ENCODE data around the gene HIVEP2. TPM values are rescaled to one million over a fixed set of nuclear protein-coding genes. Genes with fewer than 3 reads are reported as not detected.

HIVEP2 gene
- total and polyA plus RNA-seq, 2 donors (not counting 3 experiments of a cell fraction or from before 2014, with no cell fraction given), result 1.3 to 4.7 TPM

DNA sequence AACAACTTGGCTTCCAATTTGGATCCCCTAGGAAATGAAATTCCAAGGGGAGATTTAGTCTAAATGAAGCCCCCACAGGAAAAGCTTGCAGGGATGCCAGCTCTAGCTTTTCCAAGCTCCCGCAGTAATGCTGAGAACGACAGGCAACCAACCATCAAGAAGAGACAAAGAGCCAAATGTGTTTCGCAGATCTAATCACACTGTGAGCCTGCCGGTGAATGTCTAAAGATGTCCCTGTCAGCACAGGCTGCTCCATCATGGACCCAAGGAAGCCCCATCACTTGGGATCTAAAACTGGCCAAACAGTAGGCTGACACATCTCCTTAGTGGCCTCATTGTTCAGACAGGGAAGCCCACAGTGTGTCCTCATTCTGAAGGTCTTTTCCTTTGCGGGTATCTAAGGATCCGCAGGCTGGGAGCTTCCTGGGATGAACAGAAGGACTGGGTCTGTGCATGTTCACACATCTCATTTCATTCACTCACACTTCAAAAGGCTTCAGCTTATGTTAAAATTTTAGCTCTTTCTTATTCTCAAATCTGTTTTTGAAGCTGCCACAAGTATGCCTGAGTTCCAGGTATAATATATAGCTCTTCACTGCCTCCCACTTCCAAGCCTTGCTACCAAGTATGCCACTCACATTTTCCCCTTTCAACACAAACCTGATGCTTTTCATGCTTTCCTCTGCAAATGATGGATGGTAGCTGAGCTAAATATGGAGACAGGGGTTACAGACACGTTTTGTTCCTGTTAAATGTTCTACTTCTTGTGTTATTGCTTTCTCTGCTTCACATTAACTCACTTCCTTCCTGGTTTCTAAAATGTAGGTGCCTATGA lies 229.8 kb downstream of the HIVEP2 start:
- Histone ChIP-seq H3K9ac (replicated peaks; ENCODE audit: extremely low read depth, insufficient read depth, low read length) (no peak overlapping the region), H4K20me1 (replicated peaks; ENCODE audit: control insufficient read depth, extremely low read depth, insufficient read depth, low read length) (no peaks in the 10 kb centered on the region), H3K27me3 (ENCODE audit: control insufficient read depth in 2 of 2, insufficient read depth in 2 of 2, low read length in 2 of 2) (peaks cover 4 to 6% of the 10 kb centered on the region in 2 experiments), H3K27ac (ENCODE audit: insufficient read depth, low read depth, low read length) (no peak overlapping the region), H3K4me1 (ENCODE audit: control insufficient read depth, extremely low read depth, insufficient read depth, low read length) (no peaks in the 10 kb centered on the region), H3K4me3 (replicated peaks in 1 of 3; ENCODE audit: insufficient read depth in 1 of 3, low read depth in 1 of 3, low read length in 3 of 3) (no peak overlapping the region), H3K9me3 (replicated peaks; ENCODE audit: control insufficient read depth, insufficient read depth, low read length) (no peaks in the 10 kb centered on the region), H3K9me1 (replicated peaks; ENCODE audit: control insufficient read depth, extremely low read depth, insufficient read depth, low read length) (no peaks in the 10 kb centered on the region), H3K79me2 (ENCODE audit: control insufficient read depth, insufficient read depth, low read length) (no peaks in the 10 kb centered on the region), H3K36me3 (ENCODE audit: control insufficient read depth in 2 of 2, extremely low read depth in 1 of 2, insufficient read depth in 2 of 2, low read length in 2 of 2) (no peaks in the 10 kb centered on the region), H2AFZ (ENCODE audit: low read depth, low read length) (no peak overlapping the region), H3K4me2 (ENCODE audit: insufficient read depth, low read length) (no peak overlapping the region)
- ChIA-PET CTCF (interaction anchor here (1.4 kb wide), 1 partner anchor 312 kb away, joined by 4 read pairs; no protein-coding TSS in a partner anchor), POLR2A (no interaction called here)
- TF ChIP-seq EZH2 (IDR thresholded peaks at IDR 0.05; ENCODE audit: borderline replicate concordance, low read depth, low read length, severe bottlenecking) (no peak), MYC (IDR thresholded peaks at IDR 0.05; ENCODE audit: low read depth, low read length) (no peak), GATA2 (IDR thresholded peaks at IDR 0.05; ENCODE audit: insufficient read depth, insufficient read length, low read depth, low read length) (no peak), POLR2A (IDR thresholded peaks at IDR 0.05; ENCODE audit: low read depth, low read length) (no peak), POLR2AphosphoS5 (IDR thresholded peaks at IDR 0.05; ENCODE audit: insufficient read depth, low read depth, low read length) (no peak), FOS (IDR thresholded peaks at IDR 0.05; ENCODE audit: borderline replicate concordance, insufficient read depth, low read length) (no peak), JUN (IDR thresholded peaks at IDR 0.05; ENCODE audit: borderline replicate concordance, insufficient read depth, insufficient read length, low read depth) (no peak)
- TF ChIP-seq, protein P1, sequence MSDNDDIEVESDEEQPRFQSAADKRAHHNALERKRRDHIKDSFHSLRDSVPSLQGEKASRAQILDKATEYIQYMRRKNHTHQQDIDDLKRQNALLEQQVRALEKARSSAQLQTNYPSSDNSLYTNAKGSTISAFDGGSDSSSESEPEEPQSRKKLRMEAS (IDR thresholded peaks at IDR 0.05; ENCODE audit: insufficient read depth, insufficient read length), result no peak
- TF ChIP-seq, protein P2, sequence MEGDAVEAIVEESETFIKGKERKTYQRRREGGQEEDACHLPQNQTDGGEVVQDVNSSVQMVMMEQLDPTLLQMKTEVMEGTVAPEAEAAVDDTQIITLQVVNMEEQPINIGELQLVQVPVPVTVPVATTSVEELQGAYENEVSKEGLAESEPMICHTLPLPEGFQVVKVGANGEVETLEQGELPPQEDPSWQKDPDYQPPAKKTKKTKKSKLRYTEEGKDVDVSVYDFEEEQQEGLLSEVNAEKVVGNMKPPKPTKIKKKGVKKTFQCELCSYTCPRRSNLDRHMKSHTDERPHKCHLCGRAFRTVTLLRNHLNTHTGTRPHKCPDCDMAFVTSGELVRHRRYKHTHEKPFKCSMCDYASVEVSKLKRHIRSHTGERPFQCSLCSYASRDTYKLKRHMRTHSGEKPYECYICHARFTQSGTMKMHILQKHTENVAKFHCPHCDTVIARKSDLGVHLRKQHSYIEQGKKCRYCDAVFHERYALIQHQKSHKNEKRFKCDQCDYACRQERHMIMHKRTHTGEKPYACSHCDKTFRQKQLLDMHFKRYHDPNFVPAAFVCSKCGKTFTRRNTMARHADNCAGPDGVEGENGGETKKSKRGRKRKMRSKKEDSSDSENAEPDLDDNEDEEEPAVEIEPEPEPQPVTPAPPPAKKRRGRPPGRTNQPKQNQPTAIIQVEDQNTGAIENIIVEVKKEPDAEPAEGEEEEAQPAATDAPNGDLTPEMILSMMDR (IDR thresholded peaks at IDR 0.05; ENCODE audit: extremely low read depth in 1 of 2, insufficient read depth in 1 of 2, low read depth in 1 of 2, low read length in 2 of 2), result no peak
- DNase-seq (ENCODE audit: low read depth, low spot score), result no peak
- FAIRE-seq, result no peak
- BruUV-seq (replicated peaks), result no TSS peak
- dilution Hi-C loops (cut with MboI; ENCODE audit: extremely low pct_ligation_motif_present, low sequenced_read_pairs), result no loop called here
- intact Hi-C loops (cut with micrococcal nuclease), result no loop called here
